ENCODE measurements around the gene CORO7.

DNA sequence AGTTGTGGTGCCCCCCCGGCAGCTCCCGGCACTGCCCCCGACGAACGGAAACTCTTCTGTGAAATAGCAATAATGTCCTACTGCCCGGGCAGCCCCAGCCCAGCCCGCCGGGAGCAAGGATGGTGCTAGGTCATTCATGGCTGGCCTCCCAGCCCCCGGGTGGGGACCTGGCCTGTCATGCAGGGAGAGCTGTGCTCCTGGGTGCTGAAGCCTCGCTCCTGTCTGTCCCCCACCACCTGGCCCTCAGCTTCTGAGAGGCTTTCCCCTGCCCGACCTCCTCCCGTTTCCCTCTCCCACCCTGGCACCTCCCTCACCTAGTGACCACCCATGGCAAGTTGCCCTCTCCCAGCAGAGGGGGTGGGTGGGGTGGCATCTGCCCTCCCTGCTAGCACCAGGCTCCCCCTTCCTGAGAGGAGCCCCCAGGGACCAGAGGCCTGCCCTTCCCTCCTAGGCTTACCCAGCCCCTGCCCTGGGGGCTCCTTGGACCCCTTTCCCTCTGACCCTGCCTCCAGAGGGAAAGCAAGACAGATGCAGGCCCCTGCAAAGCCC is 78.8 kb downstream of the CORO7 start:
- TF ChIP-seq CHD2 (IDR thresholded peaks at IDR 0.05; ENCODE audit: low read length, partially characterized antibody) (no peak), TAF1 (IDR thresholded peaks at IDR 0.05; ENCODE audit: borderline replicate concordance, low read depth, low read length) (no peak), ELF1 (IDR thresholded peaks at IDR 0.05) (no peak), EZH2phosphoT487 (IDR thresholded peaks at IDR 0.05; ENCODE audit: borderline replicate concordance, low read depth) (no peak), JUND (IDR thresholded peaks at IDR 0.05) (no peak), GABPA (IDR thresholded peaks at IDR 0.05; ENCODE audit: low read depth) (no peak)
- TF ChIP-seq, protein P1, sequence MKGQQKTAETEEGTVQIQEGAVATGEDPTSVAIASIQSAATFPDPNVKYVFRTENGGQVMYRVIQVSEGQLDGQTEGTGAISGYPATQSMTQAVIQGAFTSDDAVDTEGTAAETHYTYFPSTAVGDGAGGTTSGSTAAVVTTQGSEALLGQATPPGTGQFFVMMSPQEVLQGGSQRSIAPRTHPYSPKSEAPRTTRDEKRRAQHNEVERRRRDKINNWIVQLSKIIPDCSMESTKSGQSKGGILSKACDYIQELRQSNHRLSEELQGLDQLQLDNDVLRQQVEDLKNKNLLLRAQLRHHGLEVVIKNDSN (IDR thresholded peaks at IDR 0.05; ENCODE audit: borderline replicate concordance, low read depth): no peak
- TF ChIP-seq, protein P2, sequence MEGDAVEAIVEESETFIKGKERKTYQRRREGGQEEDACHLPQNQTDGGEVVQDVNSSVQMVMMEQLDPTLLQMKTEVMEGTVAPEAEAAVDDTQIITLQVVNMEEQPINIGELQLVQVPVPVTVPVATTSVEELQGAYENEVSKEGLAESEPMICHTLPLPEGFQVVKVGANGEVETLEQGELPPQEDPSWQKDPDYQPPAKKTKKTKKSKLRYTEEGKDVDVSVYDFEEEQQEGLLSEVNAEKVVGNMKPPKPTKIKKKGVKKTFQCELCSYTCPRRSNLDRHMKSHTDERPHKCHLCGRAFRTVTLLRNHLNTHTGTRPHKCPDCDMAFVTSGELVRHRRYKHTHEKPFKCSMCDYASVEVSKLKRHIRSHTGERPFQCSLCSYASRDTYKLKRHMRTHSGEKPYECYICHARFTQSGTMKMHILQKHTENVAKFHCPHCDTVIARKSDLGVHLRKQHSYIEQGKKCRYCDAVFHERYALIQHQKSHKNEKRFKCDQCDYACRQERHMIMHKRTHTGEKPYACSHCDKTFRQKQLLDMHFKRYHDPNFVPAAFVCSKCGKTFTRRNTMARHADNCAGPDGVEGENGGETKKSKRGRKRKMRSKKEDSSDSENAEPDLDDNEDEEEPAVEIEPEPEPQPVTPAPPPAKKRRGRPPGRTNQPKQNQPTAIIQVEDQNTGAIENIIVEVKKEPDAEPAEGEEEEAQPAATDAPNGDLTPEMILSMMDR (IDR thresholded peaks at IDR 0.05): no peak

All from SK-N-SH (cell line).